ENCODE data around the gene CRYBB1.

The CRYBB1 gene

DNA sequence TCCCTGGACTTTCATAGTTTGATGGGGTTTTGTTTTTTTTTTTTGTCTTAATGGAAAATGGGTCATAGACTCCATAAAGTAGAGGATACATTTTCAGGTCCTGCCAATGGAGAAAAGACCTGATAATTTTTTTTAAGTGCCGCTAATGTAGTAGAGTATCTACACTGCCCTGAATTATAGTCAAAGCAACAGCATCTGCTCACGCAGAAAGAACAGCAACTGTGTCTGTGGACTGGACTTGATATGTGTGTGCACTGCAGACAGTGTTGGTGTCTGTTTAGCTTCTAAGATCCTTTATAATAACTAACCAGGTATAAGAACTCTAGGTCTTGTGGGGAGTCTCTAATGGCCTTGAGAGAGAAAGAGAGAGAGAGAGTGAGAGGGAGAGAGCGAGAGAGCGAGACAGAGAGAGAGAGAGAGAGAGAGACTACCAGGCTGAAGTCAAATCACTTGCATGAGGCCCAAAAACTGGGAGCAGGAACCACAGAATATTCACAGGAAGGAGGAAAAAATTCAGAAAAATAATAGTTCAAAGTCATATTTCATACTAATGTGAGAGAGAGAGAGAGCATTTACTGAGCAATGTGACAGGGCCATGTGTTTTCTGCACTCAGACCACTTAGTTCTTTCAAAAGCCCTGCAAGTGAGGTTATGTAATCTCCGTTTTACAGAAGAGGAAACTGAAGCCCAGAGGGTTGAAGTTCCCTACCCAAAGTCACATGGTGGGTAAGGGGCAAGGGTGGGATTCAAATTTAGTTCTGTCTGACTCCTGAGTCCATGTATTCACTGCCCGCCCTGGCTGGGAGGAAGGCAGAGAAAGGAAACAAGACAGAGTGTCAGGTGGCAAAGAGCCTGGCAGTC is 30.9 kb upstream of the CRYBB1 start:
- H3K4me3 Mint-ChIP-seq: no peak overlapping the region

DNA sequence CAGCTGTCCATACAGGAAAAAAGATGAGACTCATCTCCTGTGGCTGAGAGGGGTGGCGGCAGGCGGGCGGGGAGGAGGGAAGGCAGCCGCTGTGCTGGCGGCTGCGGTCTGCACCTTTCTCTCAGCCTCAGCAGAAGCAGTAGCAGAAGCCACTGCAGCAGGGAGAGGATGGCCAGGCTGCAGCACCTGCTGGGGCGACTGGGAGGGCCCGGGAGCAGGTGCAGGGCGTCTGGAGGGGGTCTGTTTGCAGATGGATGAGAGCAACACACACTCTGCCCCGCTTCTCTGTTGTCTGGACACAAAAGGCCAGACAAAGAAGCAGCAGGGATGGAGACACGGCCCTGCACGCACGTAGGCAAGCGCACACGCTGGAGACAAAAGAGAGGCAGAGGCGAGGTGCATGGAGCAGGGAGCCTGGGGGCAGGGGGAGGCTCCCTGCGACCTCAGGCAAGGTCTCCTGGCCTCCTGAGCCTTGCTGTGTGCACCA is 30.2 kb upstream of the CRYBB1 start:
- peak overlapping the region; percentile 50 for H3K27ac Mint-ChIP-seq
- peak overlapping the region; percentile 14 for H3K4me3 Mint-ChIP-seq
- H3K36me3 Mint-ChIP-seq (ENCODE audit: low read depth): no peaks in the 10 kb centered on the region
- H3K27me3 Mint-ChIP-seq: peaks cover 8% of the 10 kb centered on the region
- peaks cover 40% of the 10 kb centered on the region for H3K4me1 Mint-ChIP-seq (ENCODE audit: low read depth)
- H3K9me3 Mint-ChIP-seq: no peaks in the 10 kb centered on the region
- intact Hi-C loops (cut with micrococcal nuclease): no loop called here

More for the DNA sequence above, 30.9 kb upstream of the CRYBB1 start:
- Mint-ChIP-seq H3K27me3 (peaks cover 9% of the 10 kb centered on the region), H3K27ac (peak overlapping the region; percentile 50), H3K4me1 (ENCODE audit: low read depth) (peaks cover 38% of the 10 kb centered on the region), H3K9me3 (no peaks in the 10 kb centered on the region), H3K36me3 (ENCODE audit: low read depth) (no peaks in the 10 kb centered on the region)
- intact Hi-C loops (cut with micrococcal nuclease): no loop called here

DNA sequence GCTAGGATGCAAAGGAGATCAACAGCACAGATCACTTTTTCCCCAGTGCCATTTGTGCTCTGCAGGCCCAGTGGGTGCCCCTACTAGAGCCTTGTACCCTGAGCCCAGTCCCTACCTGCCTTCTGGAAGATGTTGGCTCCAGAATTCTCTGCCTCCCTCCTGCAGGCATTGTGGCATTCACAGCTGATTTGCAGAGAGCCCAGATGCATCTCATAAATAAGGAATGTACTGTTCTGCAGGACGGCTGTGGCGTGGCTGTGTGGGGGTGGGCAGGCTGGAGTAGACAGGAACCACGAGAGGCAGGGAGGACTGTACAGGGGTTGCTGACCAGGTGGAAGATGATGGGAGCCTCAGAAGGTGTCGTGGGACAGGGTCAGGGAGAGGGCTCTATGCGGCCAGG is 28.3 kb upstream of the CRYBB1 start:
- Mint-ChIP-seq H3K27me3 (peaks cover 15% of the 10 kb centered on the region), H3K4me1 (ENCODE audit: low read depth) (peaks cover 52% of the 10 kb centered on the region), H3K36me3 (ENCODE audit: low read depth) (no peaks in the 10 kb centered on the region), H3K9me3 (no peaks in the 10 kb centered on the region), H3K4me3 (no peak overlapping the region), H3K27ac (no peak overlapping the region)
- intact Hi-C loops (cut with micrococcal nuclease): no loop called here

DNA sequence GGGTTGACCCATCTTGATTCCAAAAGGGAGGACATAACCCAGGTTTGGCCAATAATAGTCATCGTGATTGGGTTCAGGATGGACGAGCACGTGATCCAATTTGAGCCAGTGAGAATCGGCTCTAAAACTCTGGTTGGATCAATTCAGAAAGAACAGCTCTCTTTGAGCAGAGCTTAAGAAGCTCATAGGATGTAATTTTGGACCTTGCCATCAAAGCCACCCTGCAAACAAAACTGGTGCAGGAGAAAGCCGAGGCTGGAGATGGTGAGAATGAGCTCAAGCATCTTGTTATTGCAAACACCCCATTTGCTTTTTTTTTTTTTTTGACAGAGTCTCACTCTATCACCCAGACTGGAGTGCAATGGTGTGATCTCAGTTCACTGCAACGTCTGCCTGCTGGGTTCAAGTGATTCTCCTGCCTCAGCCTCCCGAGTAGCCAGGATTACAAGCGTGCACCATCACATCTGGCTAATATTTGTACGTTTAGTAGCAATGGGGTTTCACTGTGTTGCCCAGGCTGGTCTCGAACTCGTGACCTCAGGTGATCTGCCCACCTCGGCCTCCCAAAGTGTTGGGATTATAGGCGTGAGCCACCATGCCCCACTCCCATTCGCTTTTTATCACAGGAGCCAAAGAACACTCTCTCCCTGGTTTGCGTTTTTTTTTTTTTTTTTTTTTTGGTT is 25.7 kb upstream of the CRYBB1 start:
- Mint-ChIP-seq H3K27ac (peak overlapping the region; percentile 28), H3K36me3 (ENCODE audit: low read depth) (no peaks in the 10 kb centered on the region), H3K4me3 (no peak overlapping the region), H3K4me1 (ENCODE audit: low read depth) (peaks cover 49% of the 10 kb centered on the region), H3K27me3 (peaks cover 19% of the 10 kb centered on the region), H3K9me3 (no peaks in the 10 kb centered on the region)
- intact Hi-C loops (cut with micrococcal nuclease): no loop called here

DNA sequence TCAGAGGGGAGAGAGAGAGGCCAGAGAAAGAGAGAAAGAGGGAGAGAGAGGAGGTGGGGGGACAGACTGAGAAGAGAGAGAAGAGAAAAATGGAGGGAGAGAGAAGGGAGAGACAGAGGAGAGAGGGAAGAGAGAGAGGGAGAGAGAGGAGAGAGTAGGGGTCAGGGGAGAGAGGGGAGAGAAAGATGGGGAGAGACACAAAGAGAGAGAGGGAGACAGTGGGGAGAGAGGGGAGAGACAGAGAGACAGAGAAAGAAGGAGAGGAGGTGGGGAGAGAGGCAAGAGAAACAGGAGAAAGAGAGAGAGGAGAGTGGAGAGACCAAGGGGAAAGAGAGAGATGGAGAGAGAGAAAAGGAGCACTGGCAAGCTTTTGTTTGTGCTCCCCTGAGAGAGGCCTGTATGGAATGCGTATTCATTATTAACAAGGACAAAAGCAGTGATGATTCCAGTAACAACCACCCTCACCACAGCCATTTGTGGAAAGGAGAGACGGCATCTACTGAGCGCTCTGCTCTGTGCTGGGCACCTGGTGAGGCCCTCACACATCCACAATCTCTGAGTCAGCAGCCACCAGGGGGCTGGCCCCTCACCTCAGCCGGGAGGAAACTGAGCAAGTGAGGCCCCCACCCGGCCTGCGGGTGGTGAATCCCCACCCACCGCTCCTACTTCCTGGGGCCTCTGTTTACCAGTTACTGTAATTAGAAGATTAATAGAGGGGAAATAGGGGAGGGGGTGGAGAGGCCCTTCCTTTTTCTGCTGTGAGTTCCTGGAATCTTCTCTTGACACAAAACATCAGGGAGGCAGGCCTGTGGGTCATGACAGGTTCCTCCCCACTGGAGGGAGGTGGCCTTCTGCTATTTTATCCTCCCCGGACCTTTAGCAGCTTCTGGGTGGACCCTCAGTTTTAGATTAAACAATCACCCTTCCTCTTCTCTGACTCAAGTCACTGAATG is 24.9 kb upstream of the CRYBB1 start:
- H3K36me3 Mint-ChIP-seq (ENCODE audit: low read depth): no peaks in the 10 kb centered on the region
- intact Hi-C loops (cut with micrococcal nuclease): no loop called here
- peak overlapping the region; percentile 64 for H3K27ac Mint-ChIP-seq
- peaks cover 19% of the 10 kb centered on the region for H3K27me3 Mint-ChIP-seq
- H3K4me3 Mint-ChIP-seq: no peak overlapping the region
- H3K9me3 Mint-ChIP-seq: no peaks in the 10 kb centered on the region
- peaks cover 41% of the 10 kb centered on the region for H3K4me1 Mint-ChIP-seq (ENCODE audit: low read depth)

DNA sequence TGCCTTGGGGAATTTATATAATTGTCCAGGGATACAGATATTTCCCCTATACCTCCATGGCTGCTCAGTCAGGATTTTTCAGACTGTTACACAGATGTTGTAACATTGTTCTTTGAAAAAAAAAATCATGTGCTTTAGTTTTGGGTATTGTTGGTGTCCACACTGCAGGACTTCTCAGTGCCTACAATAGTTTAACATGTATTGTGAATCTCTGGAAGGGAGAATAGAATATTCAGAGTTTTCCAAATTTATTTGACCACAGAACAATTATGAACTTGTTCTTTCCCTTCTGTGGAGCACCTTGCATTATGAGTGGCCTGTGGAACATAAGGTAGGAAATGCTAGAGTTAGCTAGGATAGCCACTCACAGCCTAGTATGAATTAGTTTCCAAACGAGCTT is 18.5 kb upstream of the CRYBB1 start:
- peaks cover 11% of the 10 kb centered on the region for H3K27me3 Mint-ChIP-seq
- H3K36me3 Mint-ChIP-seq (ENCODE audit: low read depth): no peaks in the 10 kb centered on the region
- peaks cover 10% of the 10 kb centered on the region for H3K4me1 Mint-ChIP-seq (ENCODE audit: low read depth)
- H3K4me3 Mint-ChIP-seq: no peak overlapping the region
- H3K9me3 Mint-ChIP-seq: no peaks in the 10 kb centered on the region
- H3K27ac Mint-ChIP-seq: no peak overlapping the region
- intact Hi-C loops (cut with micrococcal nuclease): no loop called here

DNA sequence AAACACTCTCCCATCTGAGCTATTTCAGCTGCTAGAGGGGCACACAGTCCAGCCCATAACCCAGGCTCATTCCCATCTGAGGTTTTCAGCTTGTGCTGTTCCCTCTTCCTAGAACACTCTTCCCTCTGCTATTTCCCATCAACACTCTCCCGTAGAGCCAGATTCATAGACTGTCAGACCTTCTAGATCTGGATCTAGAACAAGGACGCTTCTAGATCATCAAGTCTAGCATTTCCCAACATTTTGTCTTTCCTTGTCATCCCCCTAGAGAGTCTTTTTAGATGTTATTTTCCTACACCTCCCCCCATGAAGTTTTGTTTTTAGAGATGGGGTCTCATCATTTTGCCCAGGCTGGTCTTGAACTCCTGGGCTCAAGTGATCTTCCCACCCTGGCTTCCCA is 17.3 kb upstream of the CRYBB1 start:
- H3K27ac Mint-ChIP-seq: no peak overlapping the region
- no peak overlapping the region for H3K4me3 Mint-ChIP-seq
- H3K27me3 Mint-ChIP-seq: peaks cover 9% of the 10 kb centered on the region
- H3K4me1 Mint-ChIP-seq (ENCODE audit: low read depth): peaks cover 4% of the 10 kb centered on the region
- intact Hi-C loops (cut with micrococcal nuclease): no loop called here
- no peaks in the 10 kb centered on the region for H3K9me3 Mint-ChIP-seq
- H3K36me3 Mint-ChIP-seq (ENCODE audit: low read depth): no peaks in the 10 kb centered on the region

DNA sequence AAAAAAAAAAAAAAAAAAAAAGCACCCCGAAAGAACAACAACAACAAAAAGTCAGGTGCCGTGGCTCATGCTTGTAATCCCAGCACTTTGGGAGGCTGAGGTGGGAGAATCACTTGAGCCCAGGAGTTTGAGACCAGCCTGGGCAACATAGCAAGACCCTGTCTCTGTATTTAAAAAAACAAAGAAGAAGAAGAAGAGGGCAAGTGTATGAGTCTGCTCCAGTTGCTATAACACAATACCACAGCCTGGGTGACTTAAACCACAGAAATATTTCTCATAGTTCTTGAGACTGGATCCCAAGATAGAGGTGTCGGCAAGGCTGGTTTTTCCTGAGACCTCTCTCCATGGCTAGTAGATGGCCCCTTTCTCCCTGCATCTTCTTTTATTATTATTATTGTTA is 16.4 kb upstream of the CRYBB1 start:
- Mint-ChIP-seq H3K4me3 (no peak overlapping the region), H3K4me1 (ENCODE audit: low read depth) (no peaks in the 10 kb centered on the region), H3K27ac (no peak overlapping the region), H3K9me3 (no peaks in the 10 kb centered on the region), H3K36me3 (ENCODE audit: low read depth) (no peaks in the 10 kb centered on the region), H3K27me3 (peaks cover 7% of the 10 kb centered on the region)
- intact Hi-C loops (cut with micrococcal nuclease): no loop called here

DNA sequence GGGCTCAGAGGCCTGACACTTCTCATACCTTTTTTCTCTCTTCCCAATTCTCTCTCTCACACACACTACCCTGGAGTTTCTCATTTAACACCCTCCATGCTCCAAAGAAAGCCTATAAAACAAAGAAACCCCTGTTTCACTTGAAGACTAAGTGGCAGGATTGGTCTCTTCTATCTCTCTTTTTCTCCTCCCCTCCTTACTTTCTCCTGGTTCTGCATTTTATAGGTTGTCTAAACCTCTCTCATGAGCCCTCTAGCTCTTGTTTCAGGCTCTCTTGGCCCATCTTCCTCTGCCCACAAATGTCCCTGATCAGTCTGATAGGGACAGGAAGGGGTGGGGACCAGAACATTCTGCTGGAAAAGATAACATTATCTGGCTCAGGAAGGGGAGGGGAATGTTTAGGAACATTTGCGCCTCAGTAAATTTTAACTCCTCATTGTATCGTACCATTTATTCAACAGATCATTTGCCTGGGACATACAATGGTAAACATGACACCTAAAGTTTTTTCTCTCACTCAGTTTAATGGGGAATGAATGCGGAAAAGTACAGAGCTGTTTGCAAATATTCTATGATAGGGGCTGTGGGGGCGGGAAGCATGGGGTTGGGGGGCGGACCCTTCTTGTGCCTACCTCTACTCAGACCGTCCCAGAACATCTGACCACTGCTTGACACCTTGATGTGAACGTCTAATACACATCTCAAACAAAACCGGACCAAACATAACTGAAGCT is 14.8 kb upstream of the CRYBB1 start:
- no peaks in the 10 kb centered on the region for H3K36me3 Mint-ChIP-seq (ENCODE audit: low read depth)
- no peak overlapping the region for H3K27ac Mint-ChIP-seq
- peaks cover under 1% of the 10 kb centered on the region for H3K4me1 Mint-ChIP-seq (ENCODE audit: low read depth)

DNA sequence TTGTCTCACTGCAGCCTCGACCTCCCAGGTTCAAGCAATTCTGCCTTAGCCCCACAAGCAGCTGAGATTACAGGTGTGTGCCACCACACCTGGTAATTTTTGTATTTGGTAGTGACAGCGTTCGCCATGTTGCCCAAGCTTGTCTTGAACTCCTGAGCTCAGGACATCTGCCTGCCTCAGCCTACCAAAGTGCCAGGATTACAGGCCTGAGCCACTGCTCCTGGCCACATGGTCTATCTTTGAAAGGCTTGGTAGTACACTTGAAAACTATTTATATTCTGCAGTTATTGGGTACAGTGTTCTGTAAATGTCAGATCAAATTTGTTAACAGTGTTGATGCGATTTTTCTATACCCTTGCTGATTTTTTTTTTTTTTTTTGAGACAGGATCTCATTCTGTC is 13.5 kb upstream of the CRYBB1 start:
- intact Hi-C loops (cut with micrococcal nuclease): no loop called here
- Mint-ChIP-seq H3K4me3 (no peak overlapping the region), H3K4me1 (ENCODE audit: low read depth) (peaks cover 5% of the 10 kb centered on the region), H3K27ac (no peak overlapping the region), H3K36me3 (ENCODE audit: low read depth) (no peaks in the 10 kb centered on the region), H3K9me3 (no peaks in the 10 kb centered on the region), H3K27me3 (peaks cover 7% of the 10 kb centered on the region)

More for the DNA sequence above, 14.8 kb upstream of the CRYBB1 start:
- intact Hi-C loops (cut with micrococcal nuclease): no loop called here
- peaks cover 7% of the 10 kb centered on the region for H3K27me3 Mint-ChIP-seq
- no peaks in the 10 kb centered on the region for H3K9me3 Mint-ChIP-seq
- H3K4me3 Mint-ChIP-seq: no peak overlapping the region

DNA sequence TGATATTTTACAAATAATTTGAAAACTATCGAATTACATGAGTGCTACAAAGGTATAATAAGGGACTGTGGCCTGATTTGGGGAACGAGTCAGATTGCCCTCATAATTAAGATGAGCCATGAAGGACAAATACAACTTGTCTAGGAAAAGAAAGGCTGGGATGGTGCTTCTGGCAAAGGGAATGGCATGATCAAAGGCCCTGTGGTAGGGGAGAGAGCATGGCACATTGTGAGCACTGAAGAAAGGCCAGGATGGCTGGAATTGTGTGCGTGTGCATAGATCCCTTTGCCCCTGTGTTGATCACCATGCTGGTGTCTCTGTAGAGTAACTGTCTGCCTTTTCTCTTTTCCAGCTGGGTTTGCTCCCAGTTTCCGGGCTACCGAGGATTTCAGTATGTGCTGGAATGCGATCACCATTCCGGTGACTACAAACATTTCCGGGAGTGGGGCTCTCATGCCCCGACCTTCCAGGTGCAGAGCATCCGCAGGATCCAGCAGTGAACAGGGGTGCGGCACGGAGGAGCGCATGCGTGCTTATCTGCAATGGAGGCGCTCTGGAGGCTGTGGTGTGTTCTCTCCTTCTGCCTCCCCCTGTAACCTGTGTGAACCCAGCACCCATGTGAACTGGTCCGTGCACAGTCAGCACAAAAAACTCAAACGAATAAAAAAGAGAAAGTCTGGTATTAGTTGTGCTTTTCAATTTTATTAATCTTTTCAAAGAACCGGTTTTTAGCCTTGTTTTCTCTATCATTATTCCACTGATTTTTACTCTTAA is 12.3 kb upstream of the CRYBB1 start:
- Mint-ChIP-seq H3K27ac (no peak overlapping the region), H3K9me3 (no peaks in the 10 kb centered on the region), H3K27me3 (peaks cover 7% of the 10 kb centered on the region), H3K36me3 (ENCODE audit: low read depth) (no peaks in the 10 kb centered on the region), H3K4me3 (no peak overlapping the region), H3K4me1 (ENCODE audit: low read depth) (peaks cover 5% of the 10 kb centered on the region)
- intact Hi-C loops (cut with micrococcal nuclease): no loop called here

DNA sequence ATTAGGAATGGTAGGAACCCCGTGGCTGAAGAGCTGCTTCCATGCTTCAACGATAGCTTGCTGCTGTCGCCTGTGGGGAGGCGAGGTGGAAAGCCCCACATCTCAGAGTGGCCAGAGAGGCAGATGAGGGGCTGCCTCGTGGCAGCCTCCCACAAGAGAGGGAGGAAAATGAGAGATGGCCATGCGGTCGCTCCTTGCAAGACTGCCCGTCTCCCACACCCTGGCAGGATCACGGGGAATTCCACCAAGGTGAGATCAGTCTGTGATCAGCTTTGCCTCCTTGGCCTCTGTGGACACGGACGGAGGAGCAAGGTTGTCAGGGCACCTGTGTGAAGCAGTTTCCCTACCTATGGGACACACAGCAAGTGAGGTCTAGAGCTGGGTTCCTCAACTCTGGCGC is 7.0 kb upstream of the CRYBB1 start:
- Mint-ChIP-seq H3K4me1 (ENCODE audit: low read depth) (peaks cover 14% of the 10 kb centered on the region), H3K9me3 (peaks cover 7% of the 10 kb centered on the region), H3K36me3 (ENCODE audit: low read depth) (no peaks in the 10 kb centered on the region), H3K4me3 (no peak overlapping the region), H3K27ac (no peak overlapping the region), H3K27me3 (no peaks in the 10 kb centered on the region)
- intact Hi-C loops (cut with micrococcal nuclease): no loop called here

DNA sequence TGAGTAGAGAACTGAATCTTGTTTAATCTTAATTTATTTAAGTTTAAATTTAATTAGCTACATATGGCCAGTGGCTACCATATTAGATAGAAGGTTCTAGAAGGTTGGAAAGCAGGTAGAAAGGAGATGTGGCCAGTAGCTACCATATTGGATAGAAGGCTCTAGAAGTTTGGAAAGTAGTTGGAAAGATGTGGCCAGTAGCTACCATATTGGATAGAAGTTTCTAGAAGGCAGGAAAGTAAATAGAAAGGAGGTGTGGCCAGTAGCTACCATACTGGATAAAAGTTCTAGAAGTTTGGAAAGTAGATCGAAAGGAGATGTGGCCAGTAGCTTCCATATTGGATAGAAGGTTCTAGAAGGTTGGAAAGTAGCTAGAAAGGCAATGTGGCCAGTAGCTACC is 6.2 kb upstream of the CRYBB1 start:
- Mint-ChIP-seq H3K36me3 (ENCODE audit: low read depth) (no peaks in the 10 kb centered on the region), H3K4me3 (no peak overlapping the region), H3K27me3 (no peaks in the 10 kb centered on the region), H3K9me3 (peaks cover 7% of the 10 kb centered on the region), H3K27ac (no peak overlapping the region), H3K4me1 (ENCODE audit: low read depth) (peaks cover 22% of the 10 kb centered on the region)
- intact Hi-C loops (cut with micrococcal nuclease): no loop called here
